IPS-18a (cell line): ENCODE measurements around the gene FKRP.
"Not testable (repeated sequence)": the region's sequence is repeated elsewhere in the genome, so short reads cannot be mapped to it uniquely, and the experiment has no call there.

ENCODE experiments used
- H3K27ac ChIP-seq: one replicate; pipeline ENCODE4 v1.5.1; 2013; ENCODE audit warnings: low read length
- H3K27me3 ChIP-seq: one replicate; pipeline ENCODE4 v1.6.1; 2013; ENCODE audit warnings: mild to moderate bottlenecking, low read length; ENCODE audit not compliant: control insufficient read depth, insufficient read depth
- H3K36me3 ChIP-seq: one replicate; pipeline ENCODE4 v1.6.1; 2013; ENCODE audit warnings: low read depth, low read length; ENCODE audit not compliant: control insufficient read depth
- H3K4me1 ChIP-seq: one replicate; pipeline ENCODE4 v1.6.1; 2013; ENCODE audit warnings: low read depth, low read length; ENCODE audit not compliant: control insufficient read depth
- H3K4me3 ChIP-seq: one replicate; pipeline ENCODE4 v1.5.1; 2013; ENCODE audit warnings: low read length
- H3K9ac ChIP-seq: one replicate; pipeline ENCODE4 v1.6.1; 2013; ENCODE audit warnings: mild to moderate bottlenecking, low read length, moderate library complexity
- H3K9me3 ChIP-seq: one replicate; pipeline ENCODE4 v1.6.1; 2013; ENCODE audit warnings: low read depth, low read length; ENCODE audit not compliant: control insufficient read depth

Gene FKRP

GRCh38 chr19:46803555-46803954 is 57.7 kb downstream of the FKRP start:
- Histone ChIP-seq H3K9ac (no peak overlapping the region), H3K9me3 (no peaks in the 10 kb centered on the region), H3K4me3 (no peak overlapping the region), H3K4me1 (no peaks in the 10 kb centered on the region), H3K36me3 (no peaks in the 10 kb centered on the region), H3K27me3 (no peaks in the 10 kb centered on the region), H3K27ac (no peak overlapping the region)

- not testable (repeated sequence) for H3K27me3 ChIP-seq, H3K9me3 ChIP-seq, H3K9ac ChIP-seq, H3K4me3 ChIP-seq, H3K27ac ChIP-seq, H3K4me1 ChIP-seq, H3K36me3 ChIP-seq
These were observed 58.6 kb downstream of the FKRP start for GRCh38 chr19:46804432-46804831.

GRCh38 chr19:46806656-46807055 is 60.8 kb downstream of the FKRP start:
- H3K27me3 ChIP-seq = no peaks in the 10 kb centered on the region
- H3K36me3 ChIP-seq = no peaks in the 10 kb centered on the region
- H3K9me3 ChIP-seq = no peaks in the 10 kb centered on the region
- no peak overlapping the region for H3K9ac ChIP-seq
- H3K4me1 ChIP-seq = no peaks in the 10 kb centered on the region
- H3K4me3 ChIP-seq = no peak overlapping the region
- no peak overlapping the region for H3K27ac ChIP-seq
